Epithelial cell of proximal tubule (primary cell): ENCODE measurements around the gene TPCN1. TPM values are rescaled to one million over a fixed set of nuclear protein-coding genes. Genes with fewer than 3 reads are reported as not detected.

ENCODE experiments used
- DNase-seq: peaks from one replicate; pipeline ENCODE4 v3.0.0-alpha.2; 2011; ENCODE audit warnings: low read depth
- H3K4me3 ChIP-seq: 2 replicates; pipeline ENCODE4 v1.5.1; 2011; ENCODE audit warnings: low read depth, mild to moderate bottlenecking, low read length
- total RNA-seq: library from RNA; depleted of rRNA; stranded (reverse); fragments of >200 nt; gene quantifications from 2 replicates; pipeline ENCODE4 v1.2.3, GENCODE V29; 2015
- TF ChIP-seq, protein P1 (sequence below): conservative IDR thresholded peaks from 2 replicates; pipeline ENCODE4 v1.5.1; 2012; ENCODE audit warnings: low read depth, mild to moderate bottlenecking, low read length

Gene TPCN1
- total RNA-seq, 1 donor from 2014 or later: 32.0 TPM

DNA sequence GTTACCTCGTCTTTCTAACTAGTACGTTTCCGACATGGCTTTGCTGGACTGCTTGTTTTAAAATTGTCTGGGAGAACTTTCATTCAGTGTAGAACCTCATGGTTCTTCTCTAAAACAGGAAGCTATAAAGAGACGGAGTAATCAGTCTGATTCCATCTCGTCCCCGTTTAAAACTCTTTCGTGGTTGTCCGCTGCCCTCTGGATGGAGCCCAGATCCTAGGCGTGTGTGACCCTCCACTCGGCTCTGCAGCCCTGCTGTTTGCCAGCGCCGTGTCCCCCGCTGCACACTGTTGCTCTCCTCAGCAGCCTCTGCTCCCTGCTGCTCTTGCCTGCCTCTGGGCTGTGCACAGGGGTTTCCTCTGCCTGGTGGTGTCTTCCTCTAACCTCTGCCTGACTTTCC, 63.5 kb downstream of the TPCN1 start:
- H3K4me3 ChIP-seq: no peak overlapping the region
- TF ChIP-seq, protein P1, sequence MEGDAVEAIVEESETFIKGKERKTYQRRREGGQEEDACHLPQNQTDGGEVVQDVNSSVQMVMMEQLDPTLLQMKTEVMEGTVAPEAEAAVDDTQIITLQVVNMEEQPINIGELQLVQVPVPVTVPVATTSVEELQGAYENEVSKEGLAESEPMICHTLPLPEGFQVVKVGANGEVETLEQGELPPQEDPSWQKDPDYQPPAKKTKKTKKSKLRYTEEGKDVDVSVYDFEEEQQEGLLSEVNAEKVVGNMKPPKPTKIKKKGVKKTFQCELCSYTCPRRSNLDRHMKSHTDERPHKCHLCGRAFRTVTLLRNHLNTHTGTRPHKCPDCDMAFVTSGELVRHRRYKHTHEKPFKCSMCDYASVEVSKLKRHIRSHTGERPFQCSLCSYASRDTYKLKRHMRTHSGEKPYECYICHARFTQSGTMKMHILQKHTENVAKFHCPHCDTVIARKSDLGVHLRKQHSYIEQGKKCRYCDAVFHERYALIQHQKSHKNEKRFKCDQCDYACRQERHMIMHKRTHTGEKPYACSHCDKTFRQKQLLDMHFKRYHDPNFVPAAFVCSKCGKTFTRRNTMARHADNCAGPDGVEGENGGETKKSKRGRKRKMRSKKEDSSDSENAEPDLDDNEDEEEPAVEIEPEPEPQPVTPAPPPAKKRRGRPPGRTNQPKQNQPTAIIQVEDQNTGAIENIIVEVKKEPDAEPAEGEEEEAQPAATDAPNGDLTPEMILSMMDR: no peak
- no peak for DNase-seq

DNA sequence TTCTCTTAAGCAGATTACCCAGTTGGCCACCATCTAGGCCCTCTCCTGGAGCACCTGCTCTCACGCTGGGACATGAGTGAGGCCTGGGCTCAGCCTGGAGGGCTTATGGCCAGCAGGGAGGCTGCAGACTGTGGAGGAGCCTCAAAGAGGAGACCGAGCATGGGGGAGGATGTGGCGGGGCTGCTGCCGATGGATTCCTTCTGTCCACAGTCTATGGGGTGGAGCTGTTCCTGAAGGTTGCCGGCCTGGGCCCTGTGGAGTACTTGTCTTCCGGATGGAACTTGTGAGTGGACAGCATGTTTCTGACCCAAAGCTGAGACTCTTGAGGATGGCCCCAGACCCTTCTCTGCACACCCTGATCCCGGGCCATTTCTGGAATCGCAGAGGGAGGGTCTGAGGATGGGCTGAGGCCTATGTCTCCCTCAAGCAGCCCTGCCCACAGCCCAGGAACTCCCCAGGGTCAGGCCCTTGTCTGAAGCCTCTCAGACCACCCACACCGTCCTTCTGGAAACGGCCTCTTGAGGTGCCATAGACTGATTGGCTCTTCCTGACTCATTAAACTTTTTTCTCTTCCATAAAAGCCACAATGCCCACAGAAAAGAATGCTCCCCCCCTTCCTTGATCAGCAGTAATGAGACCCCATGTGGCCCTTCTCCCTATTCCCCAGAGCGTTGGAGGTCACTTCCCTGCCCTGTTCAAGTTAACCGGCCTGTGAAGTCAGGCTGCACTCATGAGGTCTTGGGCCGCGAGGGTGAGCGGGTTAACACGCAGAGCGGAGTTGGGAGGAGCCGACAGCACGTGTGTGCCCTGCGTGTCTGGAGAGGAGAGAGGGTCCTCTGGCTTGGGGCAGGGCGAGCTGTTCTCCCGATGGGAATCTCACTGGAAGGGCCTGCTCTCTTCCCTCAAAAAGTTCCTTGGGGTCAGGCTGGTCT, 64.7 kb downstream of the TPCN1 start:
- no peak for DNase-seq
- no peak overlapping the region for H3K4me3 ChIP-seq
- TF ChIP-seq, protein P1: no peak

DNA sequence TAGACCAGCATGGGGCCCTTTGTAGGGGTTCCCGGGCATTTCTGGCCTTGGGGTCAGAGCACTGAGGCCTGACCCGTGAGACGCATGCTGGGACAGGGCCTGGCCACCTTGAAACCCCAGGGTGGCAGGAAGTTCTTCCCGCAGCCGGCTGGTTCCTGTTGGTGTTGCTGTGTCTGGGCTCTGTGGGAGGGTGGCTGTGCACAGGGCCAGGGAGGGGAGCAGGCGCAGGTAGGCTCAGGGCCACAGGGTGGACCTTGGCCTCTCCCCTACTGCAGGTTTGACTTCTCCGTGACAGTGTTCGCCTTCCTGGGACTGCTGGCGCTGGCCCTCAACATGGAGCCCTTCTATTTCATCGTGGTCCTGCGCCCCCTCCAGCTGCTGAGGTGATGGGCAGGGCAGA, 65.4 kb downstream of the TPCN1 start:
- no peak overlapping the region for H3K4me3 ChIP-seq
- DNase-seq: no peak
- TF ChIP-seq, protein P1: no peak

DNA sequence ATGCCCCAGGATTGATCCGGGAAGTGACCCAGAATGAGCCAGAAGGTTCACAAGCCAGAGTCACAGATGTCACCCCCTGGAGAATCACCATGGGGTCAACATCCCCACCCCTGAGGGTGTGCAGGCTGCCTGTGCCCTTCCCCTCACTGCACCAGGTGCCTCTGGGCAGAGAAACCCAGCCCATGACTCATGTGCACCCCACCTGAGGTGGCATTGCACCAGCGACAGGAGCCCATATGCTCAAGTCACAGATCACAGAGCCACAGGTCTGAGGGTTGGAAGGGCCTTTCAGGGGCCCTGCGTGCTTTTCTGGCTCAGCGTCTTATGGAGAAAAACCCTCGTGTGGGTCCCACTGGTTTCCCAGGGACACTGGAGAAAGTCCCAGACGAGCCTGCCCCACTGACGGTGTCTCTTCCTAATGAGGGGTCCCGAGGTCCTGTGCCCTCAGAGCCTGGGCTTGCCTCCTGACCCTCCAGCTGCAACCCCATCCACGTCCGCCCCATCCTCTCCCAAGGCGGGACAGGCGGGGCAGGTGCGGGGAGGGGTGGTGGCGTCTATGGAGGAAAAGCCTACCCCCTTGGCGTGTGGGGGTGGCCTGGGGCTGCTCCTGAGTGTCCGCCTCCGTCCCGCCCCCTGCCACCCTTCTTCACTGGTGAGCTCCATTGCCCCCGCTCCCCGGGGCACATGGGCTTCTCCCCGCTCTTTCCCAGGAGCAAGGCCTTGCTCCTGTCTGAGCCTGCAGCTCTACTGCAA, 66.1 kb downstream of the TPCN1 start:
- no peak overlapping the region for H3K4me3 ChIP-seq
- DNase-seq: no peak
- TF ChIP-seq, protein P1: no peak

DNA sequence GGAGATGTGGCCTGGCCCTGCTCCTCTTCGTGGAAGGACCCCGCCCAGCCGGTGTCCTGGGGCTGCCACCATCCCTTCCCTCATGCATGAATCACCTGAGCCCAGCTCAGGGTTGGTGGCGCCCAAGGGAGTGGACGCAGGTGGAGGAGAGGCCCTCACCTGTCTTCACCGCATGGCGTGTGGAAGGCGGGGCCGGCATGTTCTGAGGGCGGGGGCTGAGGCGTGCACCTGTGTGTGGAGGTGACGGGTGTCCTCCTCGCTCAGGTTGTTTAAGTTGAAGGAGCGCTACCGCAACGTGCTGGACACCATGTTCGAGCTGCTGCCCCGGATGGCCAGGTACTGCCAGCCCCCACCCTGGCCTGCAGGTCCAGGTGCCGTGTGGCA, 66.6 kb downstream of the TPCN1 start:
- H3K4me3 ChIP-seq: no peak overlapping the region
- DNase-seq: no peak
- TF ChIP-seq, protein P1: no peak

DNA sequence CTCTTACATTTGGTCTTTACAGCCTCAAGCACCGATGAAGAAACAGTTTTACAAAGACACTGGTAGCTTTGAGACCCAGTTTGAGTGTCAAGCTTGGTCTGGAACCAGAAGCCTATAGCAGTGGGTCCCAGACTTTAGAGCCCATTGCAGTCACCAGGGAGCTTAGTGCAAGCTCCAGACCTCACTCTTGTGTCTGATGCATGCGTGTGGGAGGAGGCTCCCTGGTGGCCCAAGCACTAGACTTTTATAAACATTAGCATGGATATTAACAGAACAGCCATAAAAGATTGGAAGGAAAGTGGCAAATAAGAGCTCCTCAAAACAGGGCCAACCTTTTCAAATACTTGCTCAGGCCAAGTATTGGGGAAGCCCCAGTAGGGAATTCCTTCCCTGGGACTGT, 68.1 kb downstream of the TPCN1 start:
- DNase-seq: no peak
- TF ChIP-seq, protein P1: no peak
- no peak overlapping the region for H3K4me3 ChIP-seq
